ENCODE measurements around the gene COL17A1.

The COL17A1 gene

GRCh38 chr10:103985726-103986125, 100.0 kb downstream of the COL17A1 start:
- no peak for DNase-seq

GRCh38 chr10:103983367-103983911, 102.2 kb downstream of the COL17A1 start:
- DNase-seq, result no peak

- DNase-seq, result peak; percentile 9
Observed at GRCh38 chr10:103982639-103983038, 103.0 kb downstream of the COL17A1 start.

Measured in fibroblast of skin of scalp (primary cell).